Measurements from ENCODE around the gene ADAMTS2.

Gene ADAMTS2

DNA sequence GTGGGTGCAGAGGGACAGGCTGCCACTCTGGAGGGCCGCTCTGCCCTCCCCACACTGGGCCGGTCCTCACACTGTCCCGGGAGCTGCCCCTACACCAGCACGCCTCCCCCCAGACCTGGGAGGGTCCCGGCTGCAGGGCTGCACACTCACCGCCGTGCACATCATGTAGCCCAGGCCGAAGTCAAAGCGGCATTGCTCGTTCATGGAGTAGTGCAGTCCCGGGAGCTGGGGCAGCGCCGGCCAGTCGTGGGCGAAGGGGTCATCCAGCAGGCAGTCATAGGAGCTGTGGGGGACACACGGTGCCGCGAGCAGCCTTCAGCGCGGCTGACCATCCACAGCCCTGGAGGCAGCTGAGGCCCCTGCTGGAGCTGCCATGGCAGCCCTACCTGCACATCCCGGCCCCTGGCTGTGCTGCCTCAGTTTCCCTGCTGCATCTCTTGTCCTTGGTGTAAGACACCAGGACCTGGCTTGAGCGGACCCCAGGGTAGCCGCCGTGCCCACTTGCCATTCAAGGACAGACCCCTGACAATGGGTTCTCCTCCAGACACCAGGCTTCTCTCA, 191.8 kb downstream of the ADAMTS2 start:
- H3K4me3 ChIP-seq (ENCODE audit: low read depth, low read length) = no peak overlapping the region
- TF ChIP-seq, protein P1, sequence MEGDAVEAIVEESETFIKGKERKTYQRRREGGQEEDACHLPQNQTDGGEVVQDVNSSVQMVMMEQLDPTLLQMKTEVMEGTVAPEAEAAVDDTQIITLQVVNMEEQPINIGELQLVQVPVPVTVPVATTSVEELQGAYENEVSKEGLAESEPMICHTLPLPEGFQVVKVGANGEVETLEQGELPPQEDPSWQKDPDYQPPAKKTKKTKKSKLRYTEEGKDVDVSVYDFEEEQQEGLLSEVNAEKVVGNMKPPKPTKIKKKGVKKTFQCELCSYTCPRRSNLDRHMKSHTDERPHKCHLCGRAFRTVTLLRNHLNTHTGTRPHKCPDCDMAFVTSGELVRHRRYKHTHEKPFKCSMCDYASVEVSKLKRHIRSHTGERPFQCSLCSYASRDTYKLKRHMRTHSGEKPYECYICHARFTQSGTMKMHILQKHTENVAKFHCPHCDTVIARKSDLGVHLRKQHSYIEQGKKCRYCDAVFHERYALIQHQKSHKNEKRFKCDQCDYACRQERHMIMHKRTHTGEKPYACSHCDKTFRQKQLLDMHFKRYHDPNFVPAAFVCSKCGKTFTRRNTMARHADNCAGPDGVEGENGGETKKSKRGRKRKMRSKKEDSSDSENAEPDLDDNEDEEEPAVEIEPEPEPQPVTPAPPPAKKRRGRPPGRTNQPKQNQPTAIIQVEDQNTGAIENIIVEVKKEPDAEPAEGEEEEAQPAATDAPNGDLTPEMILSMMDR (IDR thresholded peaks at IDR 0.05; ENCODE audit: borderline replicate concordance, insufficient read depth, low read depth, low read length) = no peak

DNA sequence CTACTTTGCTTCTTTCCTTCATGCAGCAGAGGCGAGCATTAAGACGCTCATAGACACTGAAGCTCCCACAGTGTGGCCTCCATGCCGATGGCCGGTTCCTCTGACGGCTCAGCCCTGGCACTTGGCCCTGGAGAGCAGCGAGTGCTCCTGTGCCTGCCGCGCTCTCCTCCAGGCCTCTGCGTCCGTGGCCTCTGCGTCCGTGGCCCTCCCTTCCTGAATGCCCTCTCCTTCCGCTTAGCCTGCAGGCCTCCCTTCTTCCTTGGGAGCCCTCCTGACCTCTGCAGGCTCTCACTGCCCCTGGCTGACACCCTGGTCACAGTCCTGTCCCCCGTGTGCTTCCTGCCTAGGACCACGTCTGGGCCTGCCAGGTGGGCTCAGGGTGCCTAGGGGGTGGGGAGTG, 192.3 kb downstream of the ADAMTS2 start:
- no peak overlapping the region for H3K4me3 ChIP-seq (ENCODE audit: low read depth, low read length)
- TF ChIP-seq, protein P1 (IDR thresholded peaks at IDR 0.05; ENCODE audit: borderline replicate concordance, insufficient read depth, low read depth, low read length) = no peak

DNA sequence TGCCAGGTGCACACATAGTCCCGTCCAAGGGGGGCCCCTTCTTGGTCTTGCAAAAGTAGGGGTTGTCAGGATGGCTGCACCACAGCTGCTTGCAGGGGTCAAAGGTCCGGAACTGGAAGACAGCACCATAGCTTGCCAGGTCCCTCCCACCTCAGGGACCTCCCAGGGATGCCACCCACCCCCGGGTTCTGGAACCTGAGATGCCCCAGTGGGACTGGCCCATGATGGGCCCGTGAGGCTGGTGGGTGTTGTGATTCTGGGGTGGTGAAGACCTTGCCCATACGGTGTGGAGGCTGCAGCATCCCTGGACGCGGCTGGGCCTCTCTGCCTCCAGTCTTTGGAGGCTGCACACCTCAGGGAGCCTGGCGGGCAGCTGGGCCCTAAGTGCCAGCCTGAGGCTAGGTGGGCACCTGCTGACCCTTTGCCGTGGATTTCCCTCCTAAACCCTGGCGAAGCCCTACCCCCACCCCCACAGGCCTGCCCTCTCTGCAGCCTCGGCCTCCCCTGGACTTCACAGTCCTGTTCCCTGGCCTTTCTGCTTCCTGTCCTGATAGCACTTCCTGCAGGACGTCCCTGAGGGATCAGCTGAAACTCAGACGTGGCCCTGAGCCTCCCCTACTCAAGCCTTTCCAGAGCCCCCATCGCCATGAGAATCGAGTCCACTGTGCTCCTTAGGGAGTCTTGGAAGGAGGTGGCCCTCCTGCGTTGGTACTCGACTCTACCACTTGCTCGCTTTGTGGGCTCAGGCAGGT, 192.9 kb downstream of the ADAMTS2 start:
- H3K4me3 ChIP-seq (ENCODE audit: low read depth, low read length) = no peak overlapping the region
- TF ChIP-seq, protein P1 (IDR thresholded peaks at IDR 0.05; ENCODE audit: borderline replicate concordance, insufficient read depth, low read depth, low read length) = no peak

DNA sequence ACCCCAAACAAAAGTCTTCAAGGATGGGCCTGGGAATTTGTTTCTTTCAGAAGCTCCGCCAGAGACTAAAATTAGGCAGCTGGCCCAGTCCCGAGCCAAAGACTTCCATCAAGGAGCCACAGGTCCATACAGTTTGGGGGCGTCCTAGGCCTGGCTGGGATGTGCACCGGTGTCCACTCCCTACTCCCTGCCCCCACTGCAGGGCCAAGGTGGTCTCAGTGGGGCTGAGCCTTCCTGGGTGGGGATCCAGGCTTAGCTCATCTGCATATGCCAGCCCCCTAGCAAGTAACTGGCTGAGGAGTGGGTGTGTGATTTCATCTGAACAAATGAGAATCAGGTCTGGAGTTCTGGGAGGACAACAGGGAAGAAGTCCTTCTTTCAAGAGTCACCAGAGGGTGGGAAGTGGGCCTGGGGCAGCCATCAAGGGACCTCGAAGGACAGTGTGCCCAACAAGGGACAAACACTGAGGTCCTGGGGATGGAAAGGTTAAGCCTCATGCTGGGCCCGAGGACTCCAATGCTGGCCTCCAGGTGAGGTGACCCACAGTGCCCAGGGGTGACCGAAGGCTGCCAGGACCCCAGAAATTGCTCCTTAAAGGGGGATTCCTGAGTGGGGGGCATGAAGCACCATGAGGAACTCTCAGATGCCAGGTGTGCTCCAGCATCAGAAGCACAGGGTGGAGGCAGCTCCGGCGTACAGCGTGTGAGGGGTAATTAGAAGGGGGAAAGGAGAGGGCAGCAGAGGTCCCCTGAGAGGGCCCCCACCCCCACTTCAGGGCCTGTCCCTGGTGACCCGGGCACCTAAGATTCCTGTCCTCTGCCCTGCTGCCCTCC, 193.8 kb downstream of the ADAMTS2 start:
- TF ChIP-seq, protein P1 (IDR thresholded peaks at IDR 0.05; ENCODE audit: borderline replicate concordance, insufficient read depth, low read depth, low read length) = no peak
- no peak overlapping the region for H3K4me3 ChIP-seq (ENCODE audit: low read depth, low read length)

DNA sequence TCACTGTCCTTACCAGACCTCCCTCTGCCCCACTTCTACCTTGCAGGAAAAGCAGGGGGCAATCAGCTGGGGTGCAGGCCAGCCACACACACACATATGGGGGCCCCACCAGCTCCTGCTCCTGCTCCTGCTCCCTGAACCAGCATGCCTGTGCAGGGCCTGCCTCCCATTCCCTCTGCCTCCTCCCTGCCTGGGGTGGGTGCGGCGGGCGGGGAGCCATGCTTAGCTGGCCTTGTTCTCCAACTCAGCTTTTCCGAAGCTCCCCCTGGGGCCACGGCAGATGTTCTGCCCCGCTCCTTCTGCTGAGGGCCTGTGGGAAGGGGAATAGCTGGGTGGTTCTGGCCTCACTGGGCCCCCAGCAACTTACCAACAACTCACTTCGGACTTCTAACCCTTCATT, 195.2 kb downstream of the ADAMTS2 start:
- no peak overlapping the region for H3K4me3 ChIP-seq (ENCODE audit: low read depth, low read length)
- TF ChIP-seq, protein P1 (IDR thresholded peaks at IDR 0.05; ENCODE audit: borderline replicate concordance, insufficient read depth, low read depth, low read length) = no peak

DNA sequence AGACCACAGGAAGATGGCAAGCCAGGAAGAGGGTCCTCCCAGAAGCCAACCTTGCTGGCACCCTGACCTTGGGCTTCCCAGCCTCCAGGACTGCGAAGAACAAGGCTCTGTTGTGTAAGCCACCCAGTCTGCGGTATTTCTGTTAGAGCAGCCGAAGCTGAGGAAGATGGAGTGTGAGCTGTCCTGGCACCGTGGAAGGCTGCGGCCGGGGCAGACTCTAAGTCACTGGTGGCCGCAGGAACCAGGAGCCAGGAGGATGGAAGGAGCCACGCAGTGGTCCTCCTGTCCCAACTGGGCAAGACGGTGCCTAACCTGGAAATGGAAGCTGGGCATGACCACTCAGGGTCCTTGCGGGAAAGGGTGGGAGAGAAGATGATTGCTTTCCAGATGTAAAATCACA, 196.0 kb downstream of the ADAMTS2 start:
- no peak overlapping the region for H3K4me3 ChIP-seq (ENCODE audit: low read depth, low read length)
- TF ChIP-seq, protein P1 (IDR thresholded peaks at IDR 0.05; ENCODE audit: borderline replicate concordance, insufficient read depth, low read depth, low read length) = no peak
